Loucy (cell line): Measurements from ENCODE around the gene CPA4.

Experiments used
- EZH2phosphoT487 ChIP-seq: fragments of 200-600 bp; IDR thresholded peaks from 2 replicates; pipeline ENCODE4 v1.6.1; 2018; ENCODE audit warnings: antibody characterized with exemption, mild to moderate bottlenecking, moderate library complexity, borderline replicate concordance
- TF ChIP-seq, protein P1 (sequence below): fragments of 200-600 bp; sonication (generic); conservative IDR thresholded peaks from 2 replicates; pipeline ENCODE4 v1.5.1; 2014; ENCODE audit warnings: mild to moderate bottlenecking, antibody characterized with exemption, low read length

GRCh38 chr7:130292682-130293257 is at the start of gene CPA4:
- no peak for TF ChIP-seq EZH2phosphoT487
- TF ChIP-seq, protein P1, sequence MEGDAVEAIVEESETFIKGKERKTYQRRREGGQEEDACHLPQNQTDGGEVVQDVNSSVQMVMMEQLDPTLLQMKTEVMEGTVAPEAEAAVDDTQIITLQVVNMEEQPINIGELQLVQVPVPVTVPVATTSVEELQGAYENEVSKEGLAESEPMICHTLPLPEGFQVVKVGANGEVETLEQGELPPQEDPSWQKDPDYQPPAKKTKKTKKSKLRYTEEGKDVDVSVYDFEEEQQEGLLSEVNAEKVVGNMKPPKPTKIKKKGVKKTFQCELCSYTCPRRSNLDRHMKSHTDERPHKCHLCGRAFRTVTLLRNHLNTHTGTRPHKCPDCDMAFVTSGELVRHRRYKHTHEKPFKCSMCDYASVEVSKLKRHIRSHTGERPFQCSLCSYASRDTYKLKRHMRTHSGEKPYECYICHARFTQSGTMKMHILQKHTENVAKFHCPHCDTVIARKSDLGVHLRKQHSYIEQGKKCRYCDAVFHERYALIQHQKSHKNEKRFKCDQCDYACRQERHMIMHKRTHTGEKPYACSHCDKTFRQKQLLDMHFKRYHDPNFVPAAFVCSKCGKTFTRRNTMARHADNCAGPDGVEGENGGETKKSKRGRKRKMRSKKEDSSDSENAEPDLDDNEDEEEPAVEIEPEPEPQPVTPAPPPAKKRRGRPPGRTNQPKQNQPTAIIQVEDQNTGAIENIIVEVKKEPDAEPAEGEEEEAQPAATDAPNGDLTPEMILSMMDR, result no peak
